Activated naive CD8-positive, alpha-beta T cell treated with anti-CD3 and anti-CD28 coated beads, Interleukin-2, amount 50 U/mL, for 16 hours (primary cell): ENCODE data around the gene AP4E1.
A peak's percentile ranks its signal among the peaks of the same experiment; 100 is the strongest.
"Not testable (repeated sequence)": the region's sequence is repeated elsewhere in the genome, so short reads cannot be mapped to it uniquely, and the experiment has no call there.

ENCODE experiments used
- DNase-seq: peaks from one replicate; pipeline ENCODE4 v3.0.0-alpha.2; 2020; ENCODE audit warnings: low read depth, low spot score

The AP4E1 gene

GRCh38 chr15:50908209-50909009 is at the start of gene AP4E1:
Gene AP4E1 (plus strand): TSS chr15:50908683. CDS start chr15:50908779, 96 bp downstream.
- peak; percentile 80 for DNase-seq

GRCh38 chr15:50860824-50861223 is 47.7 kb upstream of the AP4E1 start:
- no peak for DNase-seq

GRCh38 chr15:50862553-50862952 is 45.9 kb upstream of the AP4E1 start:
- DNase-seq, result no peak

GRCh38 chr15:50864873-50865272 is 43.6 kb upstream of the AP4E1 start:
- DNase-seq, result no peak

GRCh38 chr15:50865515-50866353 is 42.7 kb upstream of the AP4E1 start:
- no peak for DNase-seq

GRCh38 chr15:50871832-50872231 is 36.7 kb upstream of the AP4E1 start:
- no peak for DNase-seq

GRCh38 chr15:50872832-50873426 is 35.6 kb upstream of the AP4E1 start:
- no peak for DNase-seq

GRCh38 chr15:50873935-50874361 is 34.5 kb upstream of the AP4E1 start:
- no peak for DNase-seq

GRCh38 chr15:50875238-50875637 is 33.2 kb upstream of the AP4E1 start:
- DNase-seq, result not testable (repeated sequence)

GRCh38 chr15:50876260-50876988 is 32.1 kb upstream of the AP4E1 start:
- DNase-seq, result no peak

GRCh38 chr15:50876989-50877360 is 31.5 kb upstream of the AP4E1 start:
- peak; percentile 34 for DNase-seq

- DNase-seq, result no peak
Observed at GRCh38 chr15:50879016-50879617, 29.4 kb upstream of the AP4E1 start.

- DNase-seq, result no peak
Observed at GRCh38 chr15:50880206-50880605, 28.3 kb upstream of the AP4E1 start.

- no peak for DNase-seq
Observed at GRCh38 chr15:50880651-50881114, 27.8 kb upstream of the AP4E1 start.

GRCh38 chr15:50881121-50882048 is 27.1 kb upstream of the AP4E1 start:
- DNase-seq, result no peak

GRCh38 chr15:50883903-50884302 is 24.6 kb upstream of the AP4E1 start:
- no peak for DNase-seq

GRCh38 chr15:50884540-50884939 is 23.9 kb upstream of the AP4E1 start:
- no peak for DNase-seq

- DNase-seq, result no peak
Observed at GRCh38 chr15:50886139-50886467, 22.4 kb upstream of the AP4E1 start.

GRCh38 chr15:50886611-50887345 is 21.7 kb upstream of the AP4E1 start:
- DNase-seq, result no peak
